HepG2 (cell line): Measurements from ENCODE around the gene COPS3. TPM values are rescaled to one million over a fixed set of nuclear protein-coding genes. Genes with fewer than 3 reads are reported as not detected.

Experiments used
- ATAC-seq: fragments of 200-7000 bp; cut with Tn5 transposase; 3 replicates; pipeline ENCODE4 v1.9.1; 2020; ENCODE audit warnings: mild to moderate bottlenecking, moderate library complexity
- BruUV-seq: library from RNA; stranded (reverse); fragments of 400-500 nt; replicated peaks from 2 replicates; lab custom pipeline; 2021; lab: Mats Ljungman, UMichigan
- CTCF ChIA-PET: fragments of 300-600 bp; formaldehyde crosslinking; extraction: SDS; loops from one replicate; lab custom pipeline; 2021; ENCODE audit warnings: low total read pairs, inconsistent platforms, low intra/inter-chr PET ratio; lab: Yijun Ruan, JAX
- POLR2A ChIA-PET: fragments of 350-600 bp; sonication (Branson Sonifier 250); formaldehyde crosslinking; loops from one replicate; lab custom pipeline; 2020; ENCODE audit warnings: antibody characterized with exemption, inconsistent platforms; lab: Yijun Ruan, JAX
- DNase-seq: peaks from one replicate; pipeline ENCODE4 v3.0.0-alpha.2; 2015; ENCODE audit warnings: low spot score
- FAIRE-seq: peaks from 3 replicates; lab custom pipeline; 2011; peaks lifted over from hg19 to GRCh38; lab: Jason Lieb, UNC
- H2AFZ ChIP-seq: one replicate; pipeline ENCODE4 v1.6.1; 2011; ENCODE audit warnings: low read length, inconsistent platforms
- H3K27ac ChIP-seq: fragments of 300-600 bp; 3 replicates; pipeline ENCODE4 v1.8.0; 2011; ENCODE audit warnings: mixed run types, mild to moderate bottlenecking, mixed read lengths, low read length, inconsistent platforms; ENCODE audit not compliant: insufficient read depth; ENCODE audit errors: extremely low read length
- H3K27me3 ChIP-seq, 2 experiments: fragments of 200-600 bp in 1 of 2; 2 replicates in 1 of 2; 3 replicates in 1 of 2; pipeline versions ENCODE4 v1.6.0 to v1.8.0; 2011; ENCODE audit warnings: low read length in 2 of 2, mild to moderate bottlenecking in 2 of 2, moderate library complexity in 2 of 2, inconsistent platforms in 1 of 2; ENCODE audit not compliant: insufficient read depth in 2 of 2, control insufficient read depth in 1 of 2
- H3K36me3 ChIP-seq, 2 experiments: fragments of 200-600 bp in 1 of 2; replicated peaks in 1 of 2; 2 replicates in 1 of 2; 3 replicates in 1 of 2; pipeline versions ENCODE4 v1.5.1 to v1.8.0; 2011; ENCODE audit warnings: low read length in 2 of 2, inconsistent platforms in 1 of 2; ENCODE audit not compliant: insufficient read depth in 2 of 2, control insufficient read depth in 1 of 2
- H3K4me1 ChIP-seq: 2 replicates; pipeline ENCODE4 v1.5.1; 2012; ENCODE audit warnings: low read length, inconsistent platforms; ENCODE audit not compliant: insufficient read depth
- H3K4me2 ChIP-seq: 2 replicates; pipeline ENCODE4 v1.6.0; 2011; ENCODE audit warnings: low read depth, low read length, inconsistent platforms
- H3K4me3 ChIP-seq, 3 experiments: fragments of 200-600 bp in 1 of 3; sonication (generic), shearing (Covaris generic) in 1 of 3; replicated peaks in 1 of 3; 2 replicates each; pipeline ENCODE4 v1.5.1; 2011 to 2016; ENCODE audit warnings: low read length in 3 of 3, inconsistent platforms in 2 of 3, low read depth in 2 of 3, mild to moderate bottlenecking in 2 of 3, control low read depth in 1 of 3, mixed read lengths in 1 of 3; ENCODE audit not compliant: insufficient read depth in 1 of 3
- H3K79me2 ChIP-seq: one replicate; pipeline ENCODE4 v1.6.1; 2011; ENCODE audit warnings: low read length, inconsistent platforms; ENCODE audit not compliant: insufficient read depth
- H3K9ac ChIP-seq: 2 replicates; pipeline ENCODE4 v1.6.0; 2011; ENCODE audit warnings: mild to moderate bottlenecking, low read depth, low read length, inconsistent platforms; ENCODE audit not compliant: insufficient read depth
- H3K9me3 ChIP-seq: 2 replicates; pipeline ENCODE4 v1.5.1; 2012; ENCODE audit warnings: mild to moderate bottlenecking, low read length
- H4K20me1 ChIP-seq: 2 replicates; pipeline ENCODE4 v1.6.0; 2011; ENCODE audit warnings: inconsistent platforms, mild to moderate bottlenecking, low read length, moderate library complexity; ENCODE audit not compliant: insufficient read depth
- MATR3 ChIP-seq: sonication (generic); formaldehyde crosslinking; IDR thresholded peaks from 2 replicates; pipeline ENCODE4 v1.4.0; 2020; ENCODE audit warnings: missing genetic modification reagents
- MEIS1 ChIP-seq: sonication (generic); formaldehyde crosslinking; IDR thresholded peaks from 2 replicates; pipeline ENCODE4 v1.9.0; 2021; ENCODE audit warnings: mild to moderate bottlenecking, missing genetic modification reagents, moderate library complexity, borderline replicate concordance
- RFXANK ChIP-seq: IDR thresholded peaks from 2 replicates; pipeline ENCODE4 v1.6.1; 2016
- TCF7 ChIP-seq: sonication (generic); IDR thresholded peaks from 2 replicates; pipeline ENCODE4 v1.6.1; 2016; ENCODE audit warnings: antibody characterized with exemption, low read depth
- ZBTB4 ChIP-seq: sonication (generic); formaldehyde crosslinking; IDR thresholded peaks from 2 replicates; pipeline ENCODE4 v1.4.0; 2020; ENCODE audit warnings: missing genetic modification reagents, mild to moderate bottlenecking, borderline replicate concordance
- ZNF207 ChIP-seq: fragments of 450-650 bp; IDR thresholded peaks from 2 replicates; pipeline ENCODE4 v1.6.1; 2016; ENCODE audit warnings: antibody characterized with exemption, borderline replicate concordance
- ZNF260 ChIP-seq: sonication (generic); formaldehyde crosslinking; IDR thresholded peaks from 2 replicates; pipeline ENCODE4 v1.4.0; 2020; ENCODE audit warnings: missing genetic modification reagents, low read depth, mild to moderate bottlenecking, borderline replicate concordance
- ZNF33B ChIP-seq: sonication (generic); formaldehyde crosslinking; IDR thresholded peaks from 2 replicates; pipeline ENCODE4 v1.5.1; 2020; ENCODE audit warnings: mild to moderate bottlenecking, missing genetic modification reagents
- ZNF816 ChIP-seq: sonication (generic); formaldehyde crosslinking; IDR thresholded peaks from 2 replicates; pipeline ENCODE4 v1.8.0; 2022; ENCODE audit warnings: missing genetic modification reagents, mild to moderate bottlenecking, borderline replicate concordance
- WGBS: methylation state at CpG from one replicate; pipeline ENCODE4 v1.1.6; 2017; ENCODE audit warnings: low lambda C conversion rate; 5-methylcytosine and 5-hydroxymethylcytosine counted together
- in situ Hi-C: cut with HindIII; loops from 2 replicates; pipeline ENCODE4 v1.10.0; 2017; ENCODE audit warnings: low pct_unique_long_range_greater_than_20kb; ENCODE audit not compliant: extremely low pct_ligation_motif_present
- intact Hi-C: fragments of 100-400 bp; cut with micrococcal nuclease; formaldehyde crosslinking; loops from one replicate; pipeline ENCODE4 v1.10.0; 2022; ENCODE audit not compliant: unreplicated experiment
- polyA plus RNA-seq, 8 experiments: library from polyadenylated mRNA; depleted of rRNA in 3 of 8; stranded (reverse) in 7 of 8; unstranded in 1 of 8; fragments of >200 nt; fragmentation: Illumina TruSeq in 4 of 8; extraction: Trizol in 4 of 8; gene quantifications; 2 replicates each; pipeline versions ENCODE4 v1.2.1 to v1.2.3, GENCODE V29; 2011 to 2016; ENCODE audit warnings: low read depth in 4 of 8, missing spikeins in 1 of 8, mixed read lengths in 1 of 8; ENCODE audit not compliant: insufficient read depth in 1 of 8
- total RNA-seq, 5 experiments: library from RNA; depleted of rRNA; stranded (reverse); fragments of >200 nt; fragmentation: Illumina TruSeq; extraction: Trizol; gene quantifications; 2 replicates each; pipeline ENCODE4 v1.2.3, GENCODE V29; 2016; ENCODE audit warnings: low read depth in 1 of 5

COPS3 gene
- total and polyA plus RNA-seq, 2 of the 13 experiments (the other 11 are each of a cell fraction or from before 2014, with no cell fraction given) = 46.3 to 103 TPM

GRCh38 chr17:17221329-17221728 lies 59.7 kb downstream of the COPS3 start:
- H3K4me3 ChIP-seq = no peak overlapping the region
- no peak overlapping the region for H3K4me2 ChIP-seq
- H3K36me3 ChIP-seq = peaks cover 51 to 90% of the 10 kb centered on the region in 2 experiments
- H3K27ac ChIP-seq = no peak overlapping the region
- intact Hi-C loops = no loop called here
- no peaks in the 10 kb centered on the region for H3K9me3 ChIP-seq
- H3K79me2 ChIP-seq = no peaks in the 10 kb centered on the region
- DNase-seq (no peak), FAIRE-seq (no peak), ATAC-seq (no peak)
- ChIA-PET POLR2A (no interaction called here), CTCF (no interaction called here)
- TF ChIP-seq MATR3 (CRISPR knock-in tag) = no peak
- TF ChIP-seq ZNF816 (CRISPR knock-in tag) = no peak
- no peak for TF ChIP-seq ZBTB4
- no peak for TF ChIP-seq ZNF207
- no peak for TF ChIP-seq TCF7
- no peak for TF ChIP-seq RFXANK (CRISPR knock-in tag)
- TF ChIP-seq ZNF260 = no peak
- TF ChIP-seq ZNF33B = no peak
- no peak for TF ChIP-seq MEIS1 (CRISPR knock-in tag)
- 99% methylated on average over 13 of the region's 22 CpGs for whole genome bisulfite sequencing
- BruUV-seq = no TSS peak
- no peak overlapping the region for H3K9ac ChIP-seq
- H4K20me1 ChIP-seq = no peaks in the 10 kb centered on the region
- H3K4me1 ChIP-seq = no peaks in the 10 kb centered on the region
- in situ Hi-C loops = no loop called here
- H3K27me3 ChIP-seq = no peaks in the 10 kb centered on the region
- no peak overlapping the region for H2AFZ ChIP-seq
